CD4-positive, CD25-positive, alpha-beta regulatory T cell (primary cell): ENCODE data around the gene INTS1. TPM values are rescaled to one million over a fixed set of nuclear protein-coding genes. Genes with fewer than 3 reads are reported as not detected.
A peak's percentile ranks its signal among the peaks of the same experiment; 100 is the strongest.
"Not testable (repeated sequence)": the region's sequence is repeated elsewhere in the genome, so short reads cannot be mapped to it uniquely, and the experiment has no call there.

Source experiments
- ATAC-seq, 2 donors: fragments of 150-1000 bp; cut with Tn5 transposase; one replicate each; pipeline ENCODE4 v1.10.0; 2021; ENCODE audit warnings: low read depth in 2 of 2, moderate number of reproducible peaks in 2 of 2, moderate library complexity in 1 of 2
- DNase-seq, 3 donors: peaks; one replicate each; pipeline versions ENCODE4 v3.0.0 to v3.0.0-alpha.2; 2012 to 2022; ENCODE audit warnings: mixed read lengths in 1 of 3
- H3K27ac ChIP-seq: one replicate; pipeline ENCODE4 v1.7.0; 2013; ENCODE audit warnings: mild to moderate bottlenecking, low read length; ENCODE audit not compliant: insufficient read depth, poor library complexity, severe bottlenecking
- H3K27me3 ChIP-seq: one replicate; pipeline ENCODE4 v1.7.0; 2013; ENCODE audit warnings: low read length; ENCODE audit not compliant: control insufficient read depth, insufficient read depth
- H3K36me3 ChIP-seq: one replicate; pipeline ENCODE4 v1.7.0; 2013; ENCODE audit warnings: mild to moderate bottlenecking, low read length, moderate library complexity; ENCODE audit not compliant: control insufficient read depth, insufficient read depth
- H3K4me1 ChIP-seq: 2 replicates; pipeline ENCODE4 v1.7.0; 2013; ENCODE audit warnings: mild to moderate bottlenecking, low read length; ENCODE audit not compliant: insufficient read depth, control insufficient read depth, poor library complexity, severe bottlenecking
- H3K4me3 ChIP-seq: one replicate; pipeline ENCODE4 v1.7.0; 2013; ENCODE audit warnings: low read depth, mild to moderate bottlenecking, low read length, moderate library complexity
- H3K9me3 ChIP-seq, 2 experiments: 1 replicate in 1 of 2; 2 replicates in 1 of 2; pipeline ENCODE4 v1.7.0; 2013; ENCODE audit warnings: low read length in 2 of 2, mild to moderate bottlenecking in 1 of 2, moderate library complexity in 1 of 2; ENCODE audit not compliant: control insufficient read depth in 2 of 2
- H3K27ac Mint-ChIP-seq, 3 donors: one replicate each; pipeline ENCODE4 v1.8.0; 2020 to 2022; ENCODE audit warnings: mild to moderate bottlenecking in 3 of 3, mixed read lengths in 3 of 3, moderate library complexity in 2 of 3
- H3K27me3 Mint-ChIP-seq: one replicate; pipeline ENCODE4 v1.8.0; 2022; ENCODE audit warnings: mild to moderate bottlenecking, mixed read lengths
- H3K36me3 Mint-ChIP-seq: one replicate; pipeline ENCODE4 v1.8.0; 2020; ENCODE audit warnings: mixed read lengths
- H3K4me1 Mint-ChIP-seq, 4 donors: one replicate each; pipeline ENCODE4 v1.8.0; 2020 to 2022; ENCODE audit warnings: mixed read lengths in 4 of 4, mild to moderate bottlenecking in 1 of 4
- H3K4me3 Mint-ChIP-seq, 4 donors: one replicate each; pipeline ENCODE4 v1.8.0; 2020 to 2022; ENCODE audit warnings: mild to moderate bottlenecking in 4 of 4, mixed read lengths in 4 of 4, moderate library complexity in 3 of 4
- H3K9me3 Mint-ChIP-seq, 7 donors: one replicate each; pipeline ENCODE4 v1.8.0; 2020 to 2022; ENCODE audit warnings: mixed read lengths in 7 of 7, mild to moderate bottlenecking in 3 of 7, moderate library complexity in 2 of 7
- polyA plus RNA-seq, 4 donors: library from polyadenylated mRNA; unstranded; fragments of 300-500 nt; fragmentation: Illumina TruSeq; gene quantifications; one replicate each; pipeline ENCODE4 v1.2.3, GENCODE V29; 2021
- total RNA-seq: library from RNA; stranded (reverse); gene quantifications from one replicate; pipeline ENCODE4 v1.2.3, GENCODE V29; 2022

The INTS1 gene
- total and polyA plus RNA-seq, 5 donors from 2014 or later: 8.5 to 107 (median 10.3) TPM

- Histone ChIP-seq H3K36me3 (no peaks in the 10 kb centered on the region), H3K9me3 (no peaks in the 10 kb centered on the region), H3K4me1 (no peaks in the 10 kb centered on the region), H3K4me3 (no peak overlapping the region), H3K27ac (no peak overlapping the region), H3K27me3 (no peaks in the 10 kb centered on the region)
- Mint-ChIP-seq H3K27me3 (no peaks in the 10 kb centered on the region), H3K4me3 (no peak overlapping the region), H3K4me1 (no peaks in the 10 kb centered on the region), H3K9me3 (no peaks in the 10 kb centered on the region), H3K27ac (no peak overlapping the region), H3K36me3 (no peaks in the 10 kb centered on the region)
- no peak for ATAC-seq
- DNase-seq: no peak
Measured at GRCh38 chr7:1449951-1450350, 54.2 kb downstream of the INTS1 start.

GRCh38 chr7:1449501-1449900 is 54.7 kb downstream of the INTS1 start:
- Mint-ChIP-seq H3K4me3 (no peak overlapping the region), H3K27me3 (no peaks in the 10 kb centered on the region), H3K36me3 (no peaks in the 10 kb centered on the region), H3K4me1 (no peaks in the 10 kb centered on the region), H3K9me3 (no peaks in the 10 kb centered on the region), H3K27ac (no peak overlapping the region)
- H3K9me3 ChIP-seq: no peaks in the 10 kb centered on the region
- ATAC-seq (no peak), DNase-seq (no peak)
- H3K27me3 ChIP-seq: no peaks in the 10 kb centered on the region
- H3K4me1 ChIP-seq: no peaks in the 10 kb centered on the region
- H3K27ac ChIP-seq: no peak overlapping the region
- no peak overlapping the region for H3K4me3 ChIP-seq
- no peaks in the 10 kb centered on the region for H3K36me3 ChIP-seq

DNA sequence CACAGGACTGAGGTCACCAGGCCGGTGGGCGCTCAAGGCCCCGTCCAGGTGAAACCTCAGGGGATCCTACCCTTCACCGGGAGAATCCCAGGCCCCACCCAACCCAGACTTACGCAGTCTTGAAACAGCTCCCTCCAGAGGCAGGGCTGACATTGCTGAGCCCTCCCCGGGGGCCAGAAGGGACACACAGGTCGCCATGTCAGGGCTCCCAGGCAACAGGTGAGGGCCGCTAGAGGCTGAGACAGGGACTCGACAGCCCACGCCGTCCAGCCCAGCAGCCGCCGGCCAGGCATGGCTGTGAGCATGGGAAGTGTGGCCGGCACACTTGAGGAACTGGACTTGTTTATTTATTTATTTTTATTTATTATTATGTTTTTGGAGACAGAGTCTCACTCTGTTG is 55.2 kb downstream of the INTS1 start:
- no peak overlapping the region for H3K27ac ChIP-seq
- Mint-ChIP-seq H3K27ac (peak overlapping the region in 1 of 3 donors; percentile 31), H3K4me1 (no peaks in the 10 kb centered on the region), H3K36me3 (no peaks in the 10 kb centered on the region), H3K4me3 (no peak overlapping the region), H3K9me3 (no peaks in the 10 kb centered on the region), H3K27me3 (no peaks in the 10 kb centered on the region)
- H3K9me3 ChIP-seq: no peaks in the 10 kb centered on the region
- no peak overlapping the region for H3K4me3 ChIP-seq
- no peaks in the 10 kb centered on the region for H3K4me1 ChIP-seq
- DNase-seq (no peak), ATAC-seq (no peak)
- H3K27me3 ChIP-seq: no peaks in the 10 kb centered on the region
- H3K36me3 ChIP-seq: no peaks in the 10 kb centered on the region

- Mint-ChIP-seq H3K36me3 (no peaks in the 10 kb centered on the region), H3K4me1 (no peaks in the 10 kb centered on the region), H3K27me3 (no peaks in the 10 kb centered on the region), H3K4me3 (no peak overlapping the region), H3K27ac (no peak overlapping the region), H3K9me3 (no peaks in the 10 kb centered on the region)
- no peaks in the 10 kb centered on the region for H3K4me1 ChIP-seq
- no peak for ATAC-seq
- no peaks in the 10 kb centered on the region for H3K36me3 ChIP-seq
- no peaks in the 10 kb centered on the region for H3K27me3 ChIP-seq
- no peak for DNase-seq
- no peaks in the 10 kb centered on the region for H3K9me3 ChIP-seq
- H3K27ac ChIP-seq: no peak overlapping the region
- H3K4me3 ChIP-seq: no peak overlapping the region
Measured at GRCh38 chr7:1447551-1448244, 56.5 kb downstream of the INTS1 start.

- no peak for DNase-seq
- H3K27ac ChIP-seq: no peak overlapping the region
- H3K9me3 ChIP-seq: no peaks in the 10 kb centered on the region
- no peaks in the 10 kb centered on the region for H3K36me3 Mint-ChIP-seq
- no peaks in the 10 kb centered on the region for H3K27me3 Mint-ChIP-seq
- H3K4me3 Mint-ChIP-seq: no peak overlapping the region
- H3K4me1 ChIP-seq: no peaks in the 10 kb centered on the region
- no peaks in the 10 kb centered on the region for H3K27me3 ChIP-seq
- no peaks in the 10 kb centered on the region for H3K36me3 ChIP-seq
- no peaks in the 10 kb centered on the region for H3K9me3 Mint-ChIP-seq
- H3K4me3 ChIP-seq: no peak overlapping the region
- no peak overlapping the region for H3K27ac Mint-ChIP-seq
- ATAC-seq: no peak
- no peaks in the 10 kb centered on the region for H3K4me1 Mint-ChIP-seq
Measured at GRCh38 chr7:1447112-1447511, 57.1 kb downstream of the INTS1 start.

DNA sequence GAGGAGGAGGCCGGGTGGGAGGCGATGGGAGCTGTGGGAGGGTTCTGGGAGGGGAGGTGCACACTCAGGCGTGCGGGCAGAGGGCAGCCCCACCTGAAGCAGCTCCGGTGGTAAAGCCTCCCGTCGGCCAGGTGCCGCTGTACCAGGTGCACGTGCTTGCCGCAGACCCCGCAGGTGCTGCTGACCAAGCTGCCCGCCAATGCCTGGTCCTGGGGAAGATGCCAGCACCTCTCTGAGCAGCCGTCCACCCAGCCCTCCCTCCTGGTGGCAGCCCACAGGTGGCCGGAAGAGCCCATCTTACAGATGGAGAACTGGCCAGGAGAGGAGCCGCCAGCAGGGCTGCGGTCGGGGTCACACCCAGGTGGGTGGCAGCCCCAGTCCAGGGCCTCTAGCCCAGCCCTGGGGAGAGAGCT is 57.6 kb downstream of the INTS1 start:
- H3K27me3 ChIP-seq: no peaks in the 10 kb centered on the region
- DNase-seq (no peak), ATAC-seq (no peak)
- H3K4me3 Mint-ChIP-seq: no peak overlapping the region
- H3K9me3 ChIP-seq: no peaks in the 10 kb centered on the region
- no peak overlapping the region for H3K27ac Mint-ChIP-seq
- no peaks in the 10 kb centered on the region for H3K4me1 Mint-ChIP-seq
- no peaks in the 10 kb centered on the region for H3K27me3 Mint-ChIP-seq
- H3K27ac ChIP-seq: no peak overlapping the region
- H3K4me3 ChIP-seq: no peak overlapping the region
- no peaks in the 10 kb centered on the region for H3K36me3 Mint-ChIP-seq
- H3K36me3 ChIP-seq: no peaks in the 10 kb centered on the region
- no peaks in the 10 kb centered on the region for H3K9me3 Mint-ChIP-seq
- no peaks in the 10 kb centered on the region for H3K4me1 ChIP-seq

DNA sequence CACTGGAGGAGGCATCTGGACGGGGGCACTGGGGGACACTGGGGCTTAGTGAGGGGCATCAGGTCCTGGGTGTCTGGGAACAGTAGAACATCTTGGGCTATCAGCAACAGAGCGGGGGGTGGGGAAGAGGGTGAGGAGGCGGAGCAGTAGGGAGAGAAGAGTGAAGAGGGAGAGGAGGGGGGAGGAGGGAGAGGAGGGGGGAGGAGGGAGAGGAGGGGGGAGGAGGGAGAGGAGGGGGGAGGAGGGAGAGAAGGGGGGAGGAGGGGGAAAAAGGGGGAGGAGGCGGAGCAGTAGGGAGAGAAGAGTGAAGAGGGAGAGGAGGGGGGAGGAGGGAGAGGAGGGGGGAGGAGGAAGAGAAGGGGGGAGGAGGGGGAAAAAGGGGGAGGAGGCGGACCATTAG is 58.2 kb downstream of the INTS1 start:
- H3K4me3 ChIP-seq, H3K36me3 Mint-ChIP-seq, H3K27ac Mint-ChIP-seq, H3K4me1 Mint-ChIP-seq, H3K4me1 ChIP-seq, H3K9me3 Mint-ChIP-seq, H3K27me3 ChIP-seq, H3K27me3 Mint-ChIP-seq, DNase-seq, H3K4me3 Mint-ChIP-seq, H3K36me3 ChIP-seq, H3K9me3 ChIP-seq, H3K27ac ChIP-seq, ATAC-seq: not testable (repeated sequence)

DNA sequence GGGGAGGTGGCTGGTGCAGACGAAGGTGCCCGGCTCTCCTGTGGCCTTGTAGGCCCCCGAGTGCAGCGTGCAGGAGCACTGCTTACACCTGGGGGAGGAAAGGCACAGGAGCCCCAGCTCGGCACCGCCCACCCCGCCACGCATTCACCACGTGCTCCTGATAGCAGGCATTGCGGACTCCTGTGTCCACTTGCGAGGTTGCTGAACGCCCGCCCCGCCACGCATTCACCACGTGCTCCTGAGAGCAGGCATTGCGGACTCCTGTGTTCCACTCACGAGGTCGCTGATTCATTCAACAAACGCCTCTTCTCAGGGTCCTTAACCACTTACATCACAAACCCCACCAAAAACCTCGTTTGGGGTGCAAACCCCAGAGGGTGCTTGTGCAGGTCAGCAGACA is 58.8 kb downstream of the INTS1 start:
- H3K27ac Mint-ChIP-seq: no peak overlapping the region
- H3K27me3 Mint-ChIP-seq: no peaks in the 10 kb centered on the region
- no peaks in the 10 kb centered on the region for H3K4me1 Mint-ChIP-seq
- no peak overlapping the region for H3K4me3 ChIP-seq
- no peaks in the 10 kb centered on the region for H3K36me3 ChIP-seq
- ATAC-seq: no peak
- no peaks in the 10 kb centered on the region for H3K4me1 ChIP-seq
- H3K9me3 Mint-ChIP-seq: no peaks in the 10 kb centered on the region
- no peak for DNase-seq
- H3K36me3 Mint-ChIP-seq: no peaks in the 10 kb centered on the region
- H3K4me3 Mint-ChIP-seq: no peak overlapping the region
- no peak overlapping the region for H3K27ac ChIP-seq
- H3K9me3 ChIP-seq: no peaks in the 10 kb centered on the region
- H3K27me3 ChIP-seq: no peaks in the 10 kb centered on the region
